ENCODE measurements around the gene ZNF385B.
A peak's percentile ranks its signal among the peaks of the same experiment; 100 is the strongest.

The ZNF385B gene

DNA sequence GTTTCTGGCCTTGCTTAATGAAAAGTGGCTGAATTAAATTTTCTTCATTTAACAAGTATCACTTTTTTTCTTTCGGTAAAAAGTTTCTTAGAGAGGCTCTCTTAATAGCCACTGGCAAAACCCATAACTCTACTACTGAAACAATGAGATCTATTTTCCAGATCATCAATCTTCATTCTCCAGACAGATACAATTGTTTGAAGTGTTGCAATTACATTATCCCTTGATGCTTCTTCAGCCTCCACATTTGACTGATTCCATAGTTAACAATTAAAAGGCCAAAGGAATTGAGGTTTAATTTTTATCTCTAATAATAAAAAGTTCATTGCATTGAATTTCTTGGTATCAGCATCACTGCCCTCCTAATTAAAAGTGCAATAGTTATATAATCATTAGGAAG is 176.3 kb downstream of the ZNF385B start:
- no peak for DNase-seq (ENCODE audit: low read depth, low spot score)

- DNase-seq (ENCODE audit: low read depth, low spot score) = no peak
Observed at GRCh38 chr2:179682756-179683155, 178.7 kb downstream of the ZNF385B start.

GRCh38 chr2:179677746-179678505 is 183.5 kb downstream of the ZNF385B start:
- DNase-seq (ENCODE audit: low read depth, low spot score) = no peak

GRCh38 chr2:179677077-179677688 is 184.2 kb downstream of the ZNF385B start:
- DNase-seq (ENCODE audit: low read depth, low spot score) = no peak

- no peak for DNase-seq (ENCODE audit: low read depth, low spot score)
Observed at GRCh38 chr2:179675435-179675834, 186.0 kb downstream of the ZNF385B start.

DNA sequence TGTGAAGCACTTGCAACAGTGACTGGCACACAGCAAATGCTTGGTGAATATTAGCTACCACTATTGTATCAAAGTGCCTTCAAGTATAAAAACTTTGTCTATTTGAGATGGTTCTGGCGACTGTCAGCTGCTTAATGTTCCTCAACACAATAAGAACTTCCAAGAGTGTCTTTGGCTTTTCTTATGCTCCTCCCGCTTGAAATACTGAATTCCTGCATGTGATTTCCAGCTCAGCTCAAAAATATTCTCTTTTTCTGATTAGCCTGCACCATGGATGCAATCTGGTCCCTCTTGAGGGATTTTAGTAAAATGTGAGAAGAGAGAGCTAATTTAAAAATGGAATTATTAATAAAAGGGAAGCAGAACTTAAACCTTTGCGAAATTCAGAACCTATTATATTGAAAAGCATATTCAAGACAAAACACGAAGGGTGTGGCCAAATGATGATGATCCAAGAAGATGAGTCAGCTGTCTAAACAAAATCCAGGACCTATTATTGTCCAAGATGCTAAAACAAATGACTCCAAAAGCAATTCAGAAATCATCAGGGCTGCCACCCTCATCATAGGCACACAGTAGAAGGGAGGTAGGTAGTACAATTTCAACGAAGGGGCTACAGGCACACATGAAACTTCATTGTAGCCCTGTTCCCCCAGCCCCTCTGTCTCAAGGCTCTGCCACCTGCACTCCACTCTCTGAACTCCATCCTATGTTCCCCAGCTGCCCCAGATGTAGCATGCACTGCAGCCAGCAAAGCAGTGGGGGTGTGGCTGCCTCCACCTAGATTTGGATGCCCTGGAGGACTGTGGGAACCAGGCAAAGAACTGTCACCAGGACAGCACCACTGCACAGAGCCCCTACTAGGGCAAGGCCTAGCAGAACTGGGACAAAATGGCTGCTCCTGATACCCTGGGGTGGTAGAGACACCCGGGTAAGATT is 190.1 kb downstream of the ZNF385B start:
- no peak for DNase-seq (ENCODE audit: low read depth, low spot score)

DNA sequence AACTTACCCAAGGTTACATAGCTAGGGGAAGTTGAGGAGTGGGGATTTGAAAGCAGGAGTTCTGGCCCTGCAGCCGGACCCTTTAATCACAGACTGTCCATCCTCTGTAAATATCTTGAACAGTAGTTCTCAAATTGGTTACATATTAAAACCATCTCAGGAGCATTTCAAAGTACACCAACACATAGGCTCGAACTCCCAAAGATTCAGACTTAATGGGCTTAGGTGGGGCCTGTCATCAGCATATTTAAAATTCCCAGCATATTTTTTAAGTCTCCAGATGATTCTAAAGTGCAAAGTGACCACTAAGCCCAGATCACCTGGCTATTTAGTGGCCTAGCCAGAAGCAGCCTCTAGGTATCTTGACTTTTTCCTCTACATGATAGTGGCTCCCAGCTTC is 192.2 kb downstream of the ZNF385B start:
- DNase-seq (ENCODE audit: low read depth, low spot score) = no peak

GRCh38 chr2:179664972-179665812 is 196.2 kb downstream of the ZNF385B start:
- DNase-seq (ENCODE audit: low read depth, low spot score) = no peak

DNA sequence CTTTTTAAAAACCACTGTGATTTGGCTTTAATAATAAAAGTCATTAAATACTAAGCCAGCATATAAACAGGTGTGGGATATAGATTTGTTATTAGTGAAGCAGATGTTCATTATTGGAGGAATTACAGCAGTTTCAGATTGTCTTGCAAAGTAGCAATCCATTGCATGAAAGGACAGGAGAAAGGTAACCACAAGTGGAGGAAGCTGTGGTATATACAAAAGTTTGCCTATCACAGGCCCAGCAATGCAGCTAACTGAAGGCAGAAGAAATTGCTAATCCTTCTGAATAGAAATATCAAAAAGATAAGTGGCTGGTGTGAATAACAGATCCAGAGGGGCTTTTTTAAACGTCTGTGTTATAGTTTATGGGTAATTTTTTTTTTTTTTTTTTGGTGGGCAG is 199.4 kb downstream of the ZNF385B start:
- DNase-seq (ENCODE audit: low read depth, low spot score) = no peak

GRCh38 chr2:179657068-179657595 is 204.3 kb downstream of the ZNF385B start:
- DNase-seq (ENCODE audit: low read depth, low spot score) = no peak

- DNase-seq (ENCODE audit: low read depth, low spot score) = peak; percentile 11
Observed at GRCh38 chr2:179655627-179656026, 205.8 kb downstream of the ZNF385B start.

GRCh38 chr2:179654806-179655205 is 206.6 kb downstream of the ZNF385B start:
- DNase-seq (ENCODE audit: low read depth, low spot score) = no peak

DNA sequence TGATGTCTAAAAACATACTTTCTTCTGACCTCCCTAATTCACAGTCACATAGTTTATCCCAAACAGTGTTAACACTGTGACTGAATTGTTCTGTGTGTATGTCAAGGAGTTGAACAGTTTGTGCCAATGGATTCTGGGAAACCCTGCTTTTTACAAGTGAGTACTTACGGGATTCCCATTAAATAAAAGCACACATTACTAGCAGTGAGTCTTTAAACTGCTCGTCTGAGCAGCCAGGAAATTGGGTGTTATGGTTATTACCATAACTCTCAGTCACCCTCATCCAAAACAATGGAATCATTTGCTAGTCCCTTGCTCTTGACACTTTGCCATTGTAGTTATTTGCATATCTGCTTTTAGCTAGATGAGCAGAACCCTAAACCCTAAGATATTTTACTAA is 209.1 kb downstream of the ZNF385B start:
- no peak for DNase-seq (ENCODE audit: low read depth, low spot score)

GRCh38 chr2:179650420-179650819 is 211.0 kb downstream of the ZNF385B start:
- DNase-seq (ENCODE audit: low read depth, low spot score) = no peak

- DNase-seq (ENCODE audit: low read depth, low spot score) = no peak
Observed at GRCh38 chr2:179646862-179647587, 214.4 kb downstream of the ZNF385B start.

GRCh38 chr2:179646173-179646769 is 215.1 kb downstream of the ZNF385B start:
- DNase-seq (ENCODE audit: low read depth, low spot score) = no peak

DNA sequence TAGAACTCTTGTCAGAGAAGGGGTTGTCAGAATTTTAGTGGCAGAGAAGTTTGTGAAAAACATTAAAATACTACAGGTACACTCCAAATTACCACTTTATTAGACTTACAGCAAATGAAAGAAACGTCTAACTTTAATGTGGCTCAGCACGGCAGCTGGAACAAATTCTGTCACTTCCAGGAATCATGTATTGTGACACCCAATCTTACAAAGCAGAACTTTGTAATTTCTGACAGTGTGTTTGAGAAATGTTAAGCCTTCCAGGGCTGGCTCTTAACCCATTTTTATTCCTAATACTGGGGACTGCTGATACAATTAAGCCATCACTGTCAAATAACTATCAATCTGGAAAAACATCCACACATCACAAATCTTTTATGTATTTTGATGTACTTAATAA is 216.4 kb downstream of the ZNF385B start:
- DNase-seq (ENCODE audit: low read depth, low spot score) = no peak

GRCh38 chr2:179642462-179642861 is 218.9 kb downstream of the ZNF385B start:
- DNase-seq (ENCODE audit: low read depth, low spot score) = no peak

GRCh38 chr2:179636995-179637394 is 224.4 kb downstream of the ZNF385B start:
- DNase-seq (ENCODE audit: low read depth, low spot score) = no peak

Data from astrocyte of the hippocampus (primary cell).